GM12872 (cell line): ENCODE results near the gene RSF1.

Experiments used
- TF ChIP-seq, protein P1 (sequence below): IDR thresholded peaks from 3 replicates; pipeline ENCODE4 v1.5.1; 2011; ENCODE audit warnings: low read depth, mild to moderate bottlenecking, low read length, moderate library complexity; ENCODE audit not compliant: insufficient read depth

RSF1 gene

DNA sequence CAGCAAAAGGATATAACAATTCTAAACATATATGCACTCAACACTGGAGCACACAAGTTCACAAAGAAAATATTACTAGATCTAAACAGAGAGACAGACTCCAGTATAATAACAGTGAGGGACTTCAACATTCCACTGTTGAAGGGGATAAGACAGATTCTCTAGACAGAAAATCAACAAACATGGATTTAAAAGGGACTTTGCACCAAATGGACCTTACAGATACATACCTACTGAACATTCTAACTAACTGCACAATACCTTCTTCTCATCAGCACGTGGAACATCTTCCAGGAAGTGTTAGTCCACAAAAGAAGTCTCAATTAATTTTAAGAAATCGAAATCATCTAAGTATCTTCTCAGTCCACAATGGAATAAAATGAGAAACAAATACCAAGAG lies 26.6 kb downstream of the RSF1 start:
- TF ChIP-seq, protein P1, sequence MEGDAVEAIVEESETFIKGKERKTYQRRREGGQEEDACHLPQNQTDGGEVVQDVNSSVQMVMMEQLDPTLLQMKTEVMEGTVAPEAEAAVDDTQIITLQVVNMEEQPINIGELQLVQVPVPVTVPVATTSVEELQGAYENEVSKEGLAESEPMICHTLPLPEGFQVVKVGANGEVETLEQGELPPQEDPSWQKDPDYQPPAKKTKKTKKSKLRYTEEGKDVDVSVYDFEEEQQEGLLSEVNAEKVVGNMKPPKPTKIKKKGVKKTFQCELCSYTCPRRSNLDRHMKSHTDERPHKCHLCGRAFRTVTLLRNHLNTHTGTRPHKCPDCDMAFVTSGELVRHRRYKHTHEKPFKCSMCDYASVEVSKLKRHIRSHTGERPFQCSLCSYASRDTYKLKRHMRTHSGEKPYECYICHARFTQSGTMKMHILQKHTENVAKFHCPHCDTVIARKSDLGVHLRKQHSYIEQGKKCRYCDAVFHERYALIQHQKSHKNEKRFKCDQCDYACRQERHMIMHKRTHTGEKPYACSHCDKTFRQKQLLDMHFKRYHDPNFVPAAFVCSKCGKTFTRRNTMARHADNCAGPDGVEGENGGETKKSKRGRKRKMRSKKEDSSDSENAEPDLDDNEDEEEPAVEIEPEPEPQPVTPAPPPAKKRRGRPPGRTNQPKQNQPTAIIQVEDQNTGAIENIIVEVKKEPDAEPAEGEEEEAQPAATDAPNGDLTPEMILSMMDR, result no peak

DNA sequence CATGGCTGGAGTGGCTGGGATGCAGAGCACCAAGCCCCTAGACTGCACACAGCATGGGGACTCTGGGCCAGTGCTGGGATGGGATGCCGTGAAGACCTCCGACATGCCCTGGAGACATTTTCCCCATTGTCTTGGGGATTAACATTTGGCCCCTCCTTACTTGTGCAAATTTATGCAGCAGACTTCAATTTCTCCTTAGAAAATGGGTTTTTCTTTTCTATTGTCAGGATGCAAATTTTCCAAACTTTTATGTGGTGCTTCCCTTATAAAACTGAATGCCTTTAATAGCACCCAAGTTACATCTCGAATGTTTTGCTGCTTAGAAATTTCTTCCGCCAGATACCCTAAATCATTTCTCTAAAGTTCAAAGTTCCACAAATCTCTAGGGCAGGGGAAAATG lies 29.2 kb downstream of the RSF1 start:
- TF ChIP-seq, protein P1, result no peak

DNA sequence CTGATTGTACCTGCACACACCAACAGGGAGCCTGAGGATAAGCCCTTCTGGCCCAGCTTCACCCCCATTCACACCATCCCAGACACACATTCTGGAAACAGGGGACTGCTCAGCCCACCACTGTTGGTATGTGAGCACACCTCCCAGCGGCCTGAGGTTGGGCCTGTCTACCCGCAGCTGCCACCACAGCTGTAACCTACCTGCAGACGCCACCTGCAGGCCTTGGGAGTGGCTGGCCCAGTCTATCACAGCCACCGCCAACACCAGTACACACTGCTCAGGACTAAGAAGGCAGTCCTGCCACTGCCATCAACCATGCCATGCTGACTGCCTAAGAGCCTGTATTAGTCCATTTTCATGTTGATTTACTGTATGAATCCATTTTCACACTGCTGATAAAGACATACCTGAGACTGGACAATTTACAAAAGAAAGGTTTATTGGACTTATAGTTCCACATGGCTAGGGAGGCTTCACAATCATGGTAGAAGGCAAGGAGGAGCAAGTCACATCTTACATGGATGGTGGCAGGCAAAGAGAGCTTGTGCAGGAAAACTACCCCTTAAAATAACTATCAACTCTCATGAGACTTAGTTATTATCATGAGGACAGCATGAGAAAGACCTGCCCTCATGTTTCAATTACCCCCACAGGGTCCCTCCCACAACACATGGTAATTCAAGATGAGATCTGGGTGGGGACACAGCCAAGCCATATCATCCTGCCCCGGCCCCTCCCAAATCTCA lies 30.6 kb downstream of the RSF1 start:
- TF ChIP-seq, protein P1, result no peak

DNA sequence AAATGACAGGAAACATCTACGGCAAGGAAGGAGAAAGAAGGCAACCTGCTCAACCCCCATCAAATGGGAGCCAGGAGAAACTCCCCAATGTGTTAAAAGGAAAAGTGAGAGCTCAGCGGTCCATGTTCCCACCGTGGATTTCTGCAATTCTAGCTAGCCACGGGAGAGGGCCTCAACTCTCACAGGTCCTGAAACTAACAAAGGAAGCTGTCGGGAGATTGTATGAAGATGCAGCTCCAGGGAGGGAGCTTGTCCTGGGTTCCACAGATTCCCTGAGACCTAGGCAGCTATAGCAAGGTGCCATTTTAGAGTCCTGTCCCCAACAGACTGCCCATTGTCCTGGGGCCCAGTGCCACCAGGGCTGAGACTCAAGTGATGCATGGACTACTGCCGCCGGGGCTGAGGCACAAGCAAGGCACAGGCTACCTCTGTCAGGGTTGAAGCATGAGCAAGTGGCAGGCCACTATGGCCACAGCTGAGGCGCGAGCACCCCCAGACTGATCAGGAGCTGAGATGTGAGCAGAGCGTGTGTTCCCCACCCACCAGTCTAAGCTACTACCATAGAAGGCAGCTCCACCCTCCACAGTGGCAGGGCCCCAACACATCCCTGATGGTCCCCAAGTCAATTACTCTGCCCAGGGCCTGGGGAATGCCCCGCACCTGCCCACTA lies 31.3 kb downstream of the RSF1 start:
- TF ChIP-seq, protein P1, result no peak

DNA sequence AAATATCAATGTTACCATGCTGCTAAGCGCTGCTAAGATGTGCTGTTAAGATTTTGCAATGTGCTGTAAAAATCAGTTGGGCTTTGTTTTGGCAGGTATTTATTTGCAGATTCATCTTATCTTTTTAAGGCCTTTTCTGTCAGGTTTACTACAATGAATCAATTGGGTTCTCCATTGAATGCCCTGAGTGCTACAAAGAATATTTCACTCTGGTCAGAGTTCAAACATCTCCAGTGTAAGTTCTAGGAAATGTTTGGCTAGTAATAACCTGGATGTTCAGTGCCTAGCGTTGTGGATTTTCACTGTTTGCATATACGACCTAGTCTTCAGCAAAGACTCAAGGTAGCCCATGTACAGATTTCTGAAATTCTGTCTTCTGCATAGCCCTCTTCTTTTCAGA lies 36.0 kb downstream of the RSF1 start:
- TF ChIP-seq, protein P1, result no peak

DNA sequence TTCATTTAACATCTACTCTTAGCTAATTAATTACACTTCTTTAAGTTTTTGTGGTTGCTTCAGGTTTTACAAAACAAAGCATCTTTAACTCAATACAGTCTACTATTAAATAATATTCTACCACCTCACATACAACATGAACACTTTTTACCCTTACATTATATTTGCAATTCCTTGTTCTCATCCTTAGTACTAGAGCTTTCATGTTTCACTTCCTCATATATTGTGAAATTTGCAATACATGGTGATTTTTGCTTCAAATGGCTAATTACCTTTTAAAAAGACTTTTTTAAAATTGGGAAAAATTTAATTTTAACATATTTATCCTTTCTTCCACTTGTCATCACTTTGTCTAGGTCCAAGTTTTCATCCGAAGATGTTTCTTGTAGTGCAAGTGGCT lies 37.5 kb downstream of the RSF1 start:
- TF ChIP-seq, protein P1, result no peak

DNA sequence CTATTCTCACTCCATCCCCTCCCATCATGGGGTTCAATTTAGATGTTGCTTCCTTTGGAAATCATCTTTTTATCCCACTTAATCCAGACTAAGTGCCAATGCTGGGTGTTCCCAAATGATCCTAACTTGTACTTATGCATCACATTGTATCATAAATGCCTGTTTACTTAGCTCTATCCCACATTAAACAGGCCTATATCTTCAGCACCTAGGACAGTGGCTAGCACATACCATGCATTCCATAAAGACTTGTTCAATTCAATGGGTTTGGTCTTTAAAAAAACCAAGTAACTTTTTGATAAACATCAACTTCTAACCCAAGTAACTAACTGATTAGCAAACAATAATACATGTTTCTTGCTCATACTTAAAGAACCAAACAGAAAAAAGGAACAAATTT lies 40.6 kb downstream of the RSF1 start:
- TF ChIP-seq, protein P1, result no peak
